Prostate gland (tissue), 2 donors: ENCODE measurements around the gene MED8.
A peak's percentile ranks its signal among the peaks of the same experiment; 100 is the strongest.

ENCODE experiments used
- POLR2A ChIP-seq: fragments of 450-650 bp; IDR thresholded peaks from one replicate; pipeline ENCODE4 v1.6.1; 2016; ENCODE audit warnings: antibody characterized with exemption, mild to moderate bottlenecking
- POLR2AphosphoS5 ChIP-seq: sonication (generic); formaldehyde crosslinking; IDR thresholded peaks from one replicate; pipeline ENCODE4 v1.6.1; 2017; ENCODE audit warnings: antibody characterized with exemption
- TF ChIP-seq, protein P1 (sequence below), 4 experiments: fragments of 200-600 bp in 2 of 4; fragments of 450-650 bp in 2 of 4; sonication (generic) in 2 of 4; IDR thresholded peaks; 1 replicate in 3 of 4; 2 replicates in 1 of 4; pipeline ENCODE4 v1.5.1; 2016 to 2019; ENCODE audit warnings: antibody characterized with exemption in 4 of 4, mild to moderate bottlenecking in 2 of 4, moderate library complexity in 2 of 4

GRCh38 chr1:43367026-43367903 lies 22.3 kb downstream of the MED8 start:
- TF ChIP-seq, protein P1, sequence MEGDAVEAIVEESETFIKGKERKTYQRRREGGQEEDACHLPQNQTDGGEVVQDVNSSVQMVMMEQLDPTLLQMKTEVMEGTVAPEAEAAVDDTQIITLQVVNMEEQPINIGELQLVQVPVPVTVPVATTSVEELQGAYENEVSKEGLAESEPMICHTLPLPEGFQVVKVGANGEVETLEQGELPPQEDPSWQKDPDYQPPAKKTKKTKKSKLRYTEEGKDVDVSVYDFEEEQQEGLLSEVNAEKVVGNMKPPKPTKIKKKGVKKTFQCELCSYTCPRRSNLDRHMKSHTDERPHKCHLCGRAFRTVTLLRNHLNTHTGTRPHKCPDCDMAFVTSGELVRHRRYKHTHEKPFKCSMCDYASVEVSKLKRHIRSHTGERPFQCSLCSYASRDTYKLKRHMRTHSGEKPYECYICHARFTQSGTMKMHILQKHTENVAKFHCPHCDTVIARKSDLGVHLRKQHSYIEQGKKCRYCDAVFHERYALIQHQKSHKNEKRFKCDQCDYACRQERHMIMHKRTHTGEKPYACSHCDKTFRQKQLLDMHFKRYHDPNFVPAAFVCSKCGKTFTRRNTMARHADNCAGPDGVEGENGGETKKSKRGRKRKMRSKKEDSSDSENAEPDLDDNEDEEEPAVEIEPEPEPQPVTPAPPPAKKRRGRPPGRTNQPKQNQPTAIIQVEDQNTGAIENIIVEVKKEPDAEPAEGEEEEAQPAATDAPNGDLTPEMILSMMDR (IDR thresholded peaks at IDR 0.05), result no peak
- TF ChIP-seq POLR2A (peak; percentile 10), POLR2AphosphoS5 (no peak)
